GM19193 (cell line): ENCODE results near the gene GOLT1A.

Source experiments
- POLR2A ChIP-seq: IDR thresholded peaks from 4 replicates; pipeline ENCODE4 v1.6.1; 2011; ENCODE audit not compliant: insufficient read depth, insufficient read length; ENCODE audit errors: extremely low read depth

Gene GOLT1A

GRCh38 chr1:204227351-204227750, 13.6 kb upstream of the GOLT1A start:
- TF ChIP-seq POLR2A = no peak

GRCh38 chr1:204225841-204226735, 12.3 kb upstream of the GOLT1A start:
- TF ChIP-seq POLR2A = no peak

GRCh38 chr1:204224655-204225054, 10.9 kb upstream of the GOLT1A start:
- TF ChIP-seq POLR2A = no peak

GRCh38 chr1:204223129-204223860, 9.5 kb upstream of the GOLT1A start:
- TF ChIP-seq POLR2A = no peak

- no peak for TF ChIP-seq POLR2A
Measured at GRCh38 chr1:204222764-204223055, 8.9 kb upstream of the GOLT1A start.

GRCh38 chr1:204222006-204222763, 8.4 kb upstream of the GOLT1A start:
- TF ChIP-seq POLR2A = no peak

- no peak for TF ChIP-seq POLR2A
Measured at GRCh38 chr1:204221271-204221670, 7.5 kb upstream of the GOLT1A start.

GRCh38 chr1:204219971-204220616, 6.3 kb upstream of the GOLT1A start:
- no peak for TF ChIP-seq POLR2A

- no peak for TF ChIP-seq POLR2A
Measured at GRCh38 chr1:204218552-204218951, 4.8 kb upstream of the GOLT1A start.

- TF ChIP-seq POLR2A = no peak
Measured at GRCh38 chr1:204217648-204218000, 3.8 kb upstream of the GOLT1A start.

- TF ChIP-seq POLR2A = no peak
Measured at GRCh38 chr1:204216880-204217647, 3.3 kb upstream of the GOLT1A start.

- no peak for TF ChIP-seq POLR2A
Measured at GRCh38 chr1:204216236-204216635, 2.4 kb upstream of the GOLT1A start.

GRCh38 chr1:204212715-204213114, 1.1 kb downstream of the GOLT1A start:
- TF ChIP-seq POLR2A = no peak

- no peak for TF ChIP-seq POLR2A
Measured at GRCh38 chr1:204211046-204211445, 2.7 kb downstream of the GOLT1A start.

- TF ChIP-seq POLR2A = no peak
Measured at GRCh38 chr1:204207136-204207616, 6.6 kb downstream of the GOLT1A start.

- no peak for TF ChIP-seq POLR2A
Measured at GRCh38 chr1:204206121-204206520, 7.7 kb downstream of the GOLT1A start.
